ENCODE results near the gene ENO4. TPM values are rescaled to one million over a fixed set of nuclear protein-coding genes. Genes with fewer than 3 reads are reported as not detected.

Gene ENO4
- total RNA-seq, 1 experiment from 2014 or later, result 0.42 TPM

GRCh38 chr10:116875897-116876296 is 26.6 kb downstream of the ENO4 start:
- Mint-ChIP-seq H3K4me1 (peaks cover 51% of the 10 kb centered on the region), H3K27ac (no peak overlapping the region), H3K4me3 (no peak overlapping the region), H3K9me3 (peaks cover 10% of the 10 kb centered on the region), H3K27me3 (ENCODE audit: low read depth) (peaks cover 3% of the 10 kb centered on the region; the same call in 1 of the 2 replicates), H3K36me3 (peaks cover 11% of the 10 kb centered on the region)
- TF ChIP-seq ZSCAN18 (CRISPR knock-in tag; IDR thresholded peaks at IDR 0.05) (no peak), FOXP4 (CRISPR knock-in tag; IDR thresholded peaks at IDR 0.05) (no peak), STAT6 (CRISPR knock-in tag; conservative IDR thresholded peaks at IDR 0.05; ENCODE audit: low read depth) (no peak), ETV6 (CRISPR knock-in tag; IDR thresholded peaks at IDR 0.05) (no peak), ZNF232 (CRISPR knock-in tag; IDR thresholded peaks at IDR 0.05) (no peak), NFATC4 (CRISPR knock-in tag; IDR thresholded peaks at IDR 0.05) (no peak), ATF6 (CRISPR knock-in tag; IDR thresholded peaks at IDR 0.05) (no peak), SP1 (CRISPR knock-in tag; conservative IDR thresholded peaks at IDR 0.05) (no peak), HMGA2 (CRISPR knock-in tag; IDR thresholded peaks at IDR 0.05) (no peak), PRRX2 (CRISPR knock-in tag; IDR thresholded peaks at IDR 0.05) (no peak), FOXP1 (CRISPR knock-in tag; IDR thresholded peaks at IDR 0.05; ENCODE audit: borderline replicate concordance) (no peak), NR3C1 (CRISPR knock-in tag; conservative IDR thresholded peaks at IDR 0.05; ENCODE audit: low read depth) (no peak), ATF2 (CRISPR knock-in tag; IDR thresholded peaks at IDR 0.05; ENCODE audit: borderline replicate concordance, low read depth) (no peak), MLX (CRISPR knock-in tag; IDR thresholded peaks at IDR 0.05) (no peak), ZNF425 (CRISPR knock-in tag; conservative IDR thresholded peaks at IDR 0.05) (no peak), ZBTB43 (CRISPR knock-in tag; IDR thresholded peaks at IDR 0.05) (no peak), ZMAT4 (CRISPR knock-in tag; IDR thresholded peaks at IDR 0.05) (no peak), KAT7 (CRISPR knock-in tag; IDR thresholded peaks at IDR 0.05; ENCODE audit: borderline replicate concordance) (no peak), TEAD4 (CRISPR knock-in tag; IDR thresholded peaks at IDR 0.05) (no peak)
- CTCF ChIA-PET, result no interaction called here
- DNase-seq (ENCODE audit: low spot score) (no peak), ATAC-seq (no peak)
- POLR2A ChIA-PET, result no interaction called here

All from WTC11 (cell line).